Ureter (tissue), 1 donor: ENCODE data around the gene HMCN1. TPM values are rescaled to one million over a fixed set of nuclear protein-coding genes. Genes with fewer than 3 reads are reported as not detected.
"Not testable (repeated sequence)": the region's sequence is repeated elsewhere in the genome, so short reads cannot be mapped to it uniquely, and the experiment has no call there.

Source experiments
- DNase-seq: peaks from one replicate; pipeline ENCODE4 v3.0.0-alpha.2; 2020; ENCODE audit warnings: low spot score
- total RNA-seq: library from RNA; stranded (reverse); gene quantifications from one replicate; pipeline ENCODE4 v1.2.4, GENCODE V29; 2023
- donor health status: DM: yes; HTN: yes; CAD: no.

The HMCN1 gene
- total RNA-seq, 1 donor from 2014 or later = 4.7 TPM

DNA sequence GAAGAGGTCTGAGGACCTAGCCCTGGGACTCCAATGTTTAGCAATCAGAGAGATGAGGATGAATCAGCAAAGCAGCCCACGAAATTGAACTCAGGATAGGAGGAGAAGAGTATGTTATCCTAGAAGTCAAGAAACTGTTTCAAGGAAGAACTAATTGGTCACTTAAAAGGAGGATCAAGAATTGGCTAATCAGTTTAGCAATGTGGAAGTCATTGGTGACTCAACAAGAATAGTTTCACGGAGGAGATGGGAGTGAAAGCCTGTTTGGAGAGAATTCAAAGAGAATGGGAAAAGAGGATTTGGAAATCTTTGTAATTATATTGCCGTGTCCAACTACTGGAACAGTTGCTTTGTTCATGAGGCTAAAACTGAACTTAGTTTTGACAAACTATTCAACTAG, 7.4 kb downstream of the HMCN1 start:
- DNase-seq = no peak

DNA sequence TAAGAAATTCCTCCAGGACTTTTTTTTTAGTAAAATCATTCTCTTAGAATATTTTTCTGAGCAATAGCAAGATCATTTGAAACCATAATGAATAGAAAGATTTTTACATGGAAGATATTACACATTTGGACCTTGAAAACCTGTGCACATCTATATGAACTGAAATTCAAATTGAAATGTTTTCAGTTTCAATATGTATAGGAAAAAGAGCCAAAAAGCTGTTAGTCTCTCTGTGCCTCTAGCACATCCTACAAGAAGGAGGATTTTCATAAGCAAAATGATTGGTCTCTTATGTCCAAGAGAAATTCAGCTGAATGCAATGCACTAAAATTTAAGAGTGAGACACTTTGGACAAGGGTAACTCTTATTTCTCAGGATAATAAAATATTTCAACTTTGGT, 8.2 kb downstream of the HMCN1 start:
- no peak for DNase-seq

DNA sequence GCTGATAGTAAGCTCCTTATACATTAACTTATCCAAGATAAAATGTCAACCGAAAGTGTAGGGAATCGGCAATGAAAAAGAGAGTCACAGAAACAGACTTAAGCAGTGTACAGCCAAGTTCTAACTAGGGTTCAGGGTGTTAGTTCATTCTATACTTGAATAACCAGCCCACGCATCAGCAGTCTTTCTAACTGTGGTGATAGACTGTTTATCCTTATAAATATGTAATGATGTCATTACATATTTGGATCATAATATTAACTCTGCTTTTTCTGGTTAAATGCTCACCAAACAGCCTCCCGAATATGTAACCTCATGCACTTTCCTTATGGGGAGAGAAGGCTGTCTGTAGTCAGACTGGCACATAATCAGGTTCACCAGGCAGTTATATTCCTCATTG, 11.0 kb downstream of the HMCN1 start:
- DNase-seq = no peak

DNA sequence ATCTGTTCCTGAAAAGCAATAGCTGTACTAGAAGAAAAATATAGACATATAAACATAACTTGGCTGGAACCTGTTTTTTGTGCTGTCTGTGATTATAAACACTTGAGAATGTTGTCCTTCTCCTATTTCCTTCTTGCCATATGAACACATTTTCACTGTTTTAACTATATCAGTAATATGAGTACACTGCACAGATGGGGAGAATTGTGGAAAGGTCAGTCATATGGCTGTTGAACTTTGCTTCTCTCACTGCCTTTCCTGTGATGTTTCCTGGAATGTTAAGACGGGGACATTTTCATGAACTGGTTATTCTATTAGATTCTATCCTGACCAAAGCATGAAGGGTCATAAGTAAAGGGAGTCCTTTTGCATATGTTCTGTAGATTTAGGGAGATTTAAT, 24.9 kb downstream of the HMCN1 start:
- no peak for DNase-seq

DNA sequence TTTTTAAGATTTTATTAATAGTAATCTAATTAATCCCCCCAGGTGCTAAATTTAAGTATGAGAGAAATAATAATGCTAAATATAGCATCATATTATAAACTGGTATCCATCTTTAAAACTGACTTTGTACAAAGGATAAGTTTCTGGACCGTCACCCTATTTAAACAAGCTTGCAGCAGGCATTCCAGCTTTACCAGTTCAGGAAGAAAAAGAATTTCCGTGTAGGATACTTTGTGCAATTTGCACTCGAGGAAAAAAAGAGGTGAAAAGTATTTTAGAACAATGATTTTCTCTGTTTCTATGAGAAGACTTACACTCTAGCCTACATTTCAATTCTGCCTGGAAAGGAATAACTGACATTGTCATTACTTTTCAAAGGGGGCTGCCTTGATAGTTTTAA, 27.6 kb downstream of the HMCN1 start:
- DNase-seq = no peak

DNA sequence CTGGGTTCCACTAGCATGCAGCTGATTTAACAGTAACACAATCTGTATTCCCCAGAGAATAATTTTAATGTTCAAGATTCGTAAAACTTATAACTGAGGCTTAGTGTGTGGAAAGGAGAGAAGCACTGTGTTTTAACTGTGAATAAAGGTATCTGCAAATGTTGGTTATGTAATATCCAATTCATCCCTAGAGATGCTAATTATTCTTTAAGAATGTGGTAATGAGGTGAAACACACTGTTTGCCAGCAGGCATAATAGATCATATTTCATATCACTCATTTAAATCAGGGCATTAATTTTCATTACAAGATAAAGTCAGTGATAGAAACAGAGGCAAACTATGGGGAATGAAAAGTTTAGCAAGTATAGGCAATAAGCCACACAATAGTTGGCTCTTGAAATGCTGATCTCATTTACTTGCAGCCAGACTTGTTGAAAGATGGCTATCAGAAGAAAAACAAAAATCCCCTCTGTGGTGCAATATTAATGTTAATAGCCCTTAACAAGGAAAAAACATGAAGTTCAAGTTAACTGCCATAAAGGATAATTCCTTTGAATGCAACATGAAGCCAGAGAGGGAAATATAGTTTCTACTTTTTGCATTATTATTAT, 33.4 kb downstream of the HMCN1 start:
- no peak for DNase-seq

DNA sequence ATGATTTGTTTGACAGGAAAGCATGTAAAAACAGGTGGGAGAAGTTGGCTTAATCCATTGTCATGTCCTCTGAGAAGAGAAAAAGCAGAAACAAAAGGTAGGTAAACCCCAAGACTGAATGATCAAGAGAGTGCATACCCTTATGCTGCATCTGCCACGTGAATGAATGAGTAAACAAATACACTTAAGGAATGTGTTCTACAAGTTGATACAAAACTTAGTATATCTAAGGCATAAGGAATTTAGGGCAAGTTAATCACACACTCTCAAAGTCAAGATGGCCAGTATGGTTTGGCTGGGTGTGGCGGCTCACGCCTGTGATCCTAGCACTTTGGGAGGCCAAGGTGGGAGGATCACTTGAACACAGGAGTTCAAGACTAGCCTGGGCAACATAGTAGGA, 34.2 kb downstream of the HMCN1 start:
- DNase-seq = no peak

DNA sequence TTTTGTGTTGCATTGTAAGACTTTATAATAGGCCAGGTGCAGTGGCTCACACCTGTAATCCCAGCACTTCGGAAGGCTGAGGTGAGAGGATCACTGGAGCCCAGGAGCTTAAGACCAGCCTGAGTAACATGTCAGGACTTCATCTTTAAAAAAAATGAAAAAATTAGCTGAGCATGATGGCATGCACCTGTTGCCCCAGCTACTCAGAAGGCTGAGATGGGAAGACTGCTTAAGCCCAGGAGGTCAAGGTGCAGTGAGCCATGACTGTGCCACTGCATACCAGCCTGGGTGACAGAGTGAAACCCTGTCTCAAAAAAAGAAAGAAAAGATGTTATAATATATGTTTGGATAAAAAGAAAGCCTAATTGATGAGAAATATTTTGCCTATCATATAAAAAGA, 34.9 kb downstream of the HMCN1 start:
- no peak for DNase-seq

DNA sequence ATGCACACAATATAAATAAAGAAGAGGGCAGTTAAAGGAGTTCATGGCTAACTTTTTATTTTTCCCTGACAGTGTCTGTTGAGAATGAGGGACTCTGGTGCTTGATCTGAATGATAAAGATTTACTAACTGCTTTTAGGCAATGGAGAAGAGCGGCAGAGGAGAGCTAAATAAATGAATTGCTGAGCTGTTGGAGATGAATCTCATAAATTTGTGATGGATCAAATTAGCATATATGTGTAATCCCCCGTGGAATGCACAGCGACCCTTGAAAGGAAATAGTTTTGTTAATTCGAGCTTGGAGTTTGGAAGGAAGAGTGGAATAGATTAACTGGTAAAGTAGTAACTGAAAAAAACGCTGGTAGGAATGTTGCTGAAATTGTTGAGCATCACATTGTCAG, 40.2 kb downstream of the HMCN1 start:
- DNase-seq = no peak

DNA sequence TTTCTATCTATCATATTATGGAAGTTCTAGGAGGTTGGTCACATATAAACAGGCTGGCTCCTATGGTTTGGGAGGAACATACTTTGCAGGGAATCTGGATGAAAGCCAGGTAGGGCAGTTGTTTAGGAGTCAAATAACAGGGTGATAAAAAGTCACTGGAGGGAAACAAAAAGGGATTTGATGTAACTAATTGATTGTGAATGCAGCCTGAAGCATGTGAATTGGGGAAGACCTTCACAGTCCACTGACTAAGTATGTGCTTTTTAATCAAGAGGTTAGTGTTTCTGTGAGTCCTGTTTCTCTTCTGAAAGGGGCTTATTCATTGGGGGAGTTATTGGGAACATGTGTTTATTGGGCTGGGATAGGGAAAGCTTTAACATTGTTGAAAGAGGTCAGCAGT, 41.3 kb downstream of the HMCN1 start:
- DNase-seq = no peak

DNA sequence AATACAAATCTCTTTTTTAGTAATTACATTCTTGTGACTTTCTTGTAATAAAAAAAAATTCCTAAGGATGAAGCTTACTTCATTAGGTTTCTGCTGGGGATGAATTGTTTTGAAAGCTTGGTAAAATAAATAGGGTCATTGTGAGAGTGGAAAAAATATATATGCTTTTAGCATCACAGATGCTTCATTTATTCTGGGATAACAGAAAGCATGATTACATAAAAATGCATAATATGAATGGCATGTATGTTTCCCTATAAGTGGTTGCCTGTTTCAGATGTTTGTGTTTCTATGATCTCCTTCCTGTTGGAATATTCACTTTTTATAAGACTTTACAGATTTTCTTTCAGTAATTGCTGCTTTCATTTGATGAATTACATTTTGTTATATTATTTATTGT, 42.3 kb downstream of the HMCN1 start:
- DNase-seq = no peak

DNA sequence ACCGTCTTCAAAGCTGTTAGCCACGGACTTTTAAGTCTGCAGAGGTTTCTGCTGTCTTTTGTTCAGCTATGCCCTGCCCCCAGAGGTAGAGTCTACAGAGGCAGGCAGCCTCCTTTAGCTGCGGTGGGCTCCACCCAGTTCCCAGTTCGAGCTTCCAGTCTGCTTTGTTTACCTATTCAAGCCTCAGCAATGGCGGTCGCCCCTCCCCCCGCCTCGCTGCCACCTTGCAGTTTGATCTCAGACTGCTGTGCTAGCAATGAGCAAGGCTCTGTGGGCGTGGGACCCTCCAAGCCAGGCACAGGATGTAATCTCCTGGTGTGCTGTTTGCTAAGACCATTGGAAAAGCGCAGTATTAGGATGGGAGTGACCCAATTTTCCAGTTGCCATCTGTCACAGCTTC, 49.7 kb downstream of the HMCN1 start:
- DNase-seq = not testable (repeated sequence)

DNA sequence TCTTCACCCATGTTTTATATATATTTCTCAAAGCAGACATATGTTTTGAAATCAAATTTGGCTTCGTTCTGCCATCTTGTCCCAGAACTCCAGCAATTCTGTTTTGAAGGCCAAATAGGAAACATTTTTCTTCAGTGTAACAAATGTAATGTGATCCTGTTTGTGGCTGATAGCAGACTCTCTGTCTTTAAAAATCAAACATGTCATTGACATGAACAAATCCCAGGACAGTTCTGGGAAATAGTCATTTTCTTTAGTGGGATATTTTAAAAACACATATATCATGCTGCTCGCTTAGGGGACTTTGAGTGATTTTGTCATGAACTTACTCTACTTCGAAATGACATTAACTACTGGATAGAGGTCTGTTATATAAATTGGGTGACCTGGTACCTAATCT, 51.4 kb downstream of the HMCN1 start:
- no peak for DNase-seq

DNA sequence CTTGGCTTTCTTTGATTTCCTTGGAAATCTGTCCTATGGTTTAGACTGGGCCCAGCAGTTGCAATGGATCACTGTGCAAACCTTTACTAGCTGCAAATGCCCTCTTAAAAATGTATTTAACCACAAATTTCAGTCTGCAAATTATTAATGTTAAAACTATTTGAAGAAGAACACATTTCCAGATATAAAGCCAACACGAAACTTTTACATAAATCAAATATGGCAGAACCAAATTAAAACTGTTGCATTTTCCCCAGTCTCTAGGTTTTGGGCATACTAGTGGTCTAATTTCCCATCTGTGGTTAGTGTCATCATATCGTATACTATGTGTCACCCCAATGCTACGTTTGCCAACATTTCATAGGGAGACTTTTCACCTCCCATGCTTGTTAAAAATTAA, 52.3 kb downstream of the HMCN1 start:
- DNase-seq = no peak

DNA sequence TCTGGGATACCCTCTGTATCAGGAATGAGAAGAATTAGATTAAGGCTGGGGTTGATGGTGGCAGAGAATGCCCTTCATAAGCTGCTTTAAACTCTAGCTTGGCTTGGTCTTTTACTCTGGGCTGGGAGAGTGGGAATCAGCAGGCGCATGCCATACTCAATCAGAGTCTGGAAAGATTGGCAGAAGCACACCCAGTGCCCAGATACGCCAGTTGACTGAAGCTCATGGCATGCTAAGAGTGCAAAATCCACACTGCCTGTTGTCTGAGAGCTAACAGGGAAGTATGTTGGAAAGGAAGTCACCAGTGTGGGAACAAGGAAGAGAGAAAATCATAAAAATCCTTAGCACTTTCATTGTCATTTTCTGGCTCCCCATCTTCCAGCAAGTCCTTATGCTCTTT, 53.0 kb downstream of the HMCN1 start:
- DNase-seq = no peak

DNA sequence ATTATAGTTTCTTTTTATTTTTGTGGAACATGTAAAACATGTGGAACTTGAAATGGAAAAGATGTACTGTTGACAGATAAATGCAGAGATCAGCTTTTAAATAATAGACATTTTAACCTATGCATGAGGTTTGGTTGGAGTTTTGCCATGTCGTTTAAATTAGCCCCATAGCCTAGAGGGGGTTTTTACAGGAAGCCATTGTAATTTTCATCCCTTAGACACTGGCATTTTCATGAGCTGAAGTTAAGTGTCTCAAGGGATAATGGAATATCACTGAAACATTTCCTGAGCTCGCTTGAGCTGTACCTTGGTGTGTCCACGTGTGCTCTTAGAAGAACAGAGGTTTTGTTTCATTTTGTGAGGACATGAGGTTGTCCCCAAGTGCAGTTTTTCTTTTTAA, 54.2 kb downstream of the HMCN1 start:
- no peak for DNase-seq

DNA sequence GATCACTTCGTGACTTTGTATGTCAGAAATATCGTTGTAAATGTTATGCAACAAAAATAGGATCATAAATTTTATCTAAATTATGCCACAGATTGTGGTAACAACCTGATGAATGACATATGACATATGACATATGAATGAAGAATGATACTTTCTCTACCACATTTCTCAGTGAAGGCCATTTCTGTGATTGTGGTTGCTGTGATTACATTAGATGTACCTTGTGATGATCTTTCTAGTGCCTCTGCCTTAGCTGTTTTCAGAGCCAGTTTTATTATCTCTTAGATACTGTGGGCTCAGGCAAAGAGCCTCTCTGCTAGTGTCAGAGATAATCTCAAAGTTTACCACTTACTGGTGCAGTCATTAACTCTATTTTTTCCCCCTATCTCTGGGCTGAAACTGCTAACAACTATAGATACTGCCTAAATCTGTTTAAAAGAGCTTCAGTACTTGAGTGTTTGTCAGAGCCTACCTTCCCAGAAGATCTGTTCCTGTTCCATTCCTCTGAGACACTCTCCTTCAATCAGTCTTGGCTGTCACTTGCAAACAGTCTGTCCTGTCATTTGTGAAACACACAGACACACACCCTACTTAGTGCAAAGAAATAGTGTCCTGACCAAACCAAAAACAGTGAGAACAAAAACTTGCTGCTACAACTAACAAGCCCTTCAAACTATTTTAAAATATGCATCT, 55.5 kb downstream of the HMCN1 start:
- DNase-seq = no peak

DNA sequence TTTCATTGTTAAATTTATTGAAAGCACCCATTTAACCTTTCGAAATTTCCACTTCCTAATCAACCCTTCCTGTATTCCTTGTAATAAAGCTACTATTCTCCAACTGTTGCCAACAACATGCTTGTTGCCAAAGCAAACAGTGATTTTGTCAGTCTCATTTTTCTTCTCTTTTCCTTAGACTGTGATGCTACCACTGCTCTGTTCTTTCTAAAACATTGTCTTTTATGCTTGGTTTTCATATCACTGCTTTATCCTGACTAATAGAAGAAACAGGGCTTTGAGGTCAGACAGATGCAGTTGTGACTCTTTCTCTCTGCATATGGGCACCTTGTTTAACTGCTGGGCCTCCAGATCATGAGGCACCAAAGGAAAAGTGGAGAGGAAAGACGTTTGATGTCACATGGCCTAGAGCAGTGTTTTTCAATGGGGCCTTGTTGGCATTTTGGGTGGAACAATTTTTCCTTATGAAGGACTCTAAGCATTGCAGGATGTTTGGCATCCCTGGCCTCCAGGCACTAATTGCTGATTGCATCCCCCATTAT, 56.1 kb downstream of the HMCN1 start:
- DNase-seq = no peak

DNA sequence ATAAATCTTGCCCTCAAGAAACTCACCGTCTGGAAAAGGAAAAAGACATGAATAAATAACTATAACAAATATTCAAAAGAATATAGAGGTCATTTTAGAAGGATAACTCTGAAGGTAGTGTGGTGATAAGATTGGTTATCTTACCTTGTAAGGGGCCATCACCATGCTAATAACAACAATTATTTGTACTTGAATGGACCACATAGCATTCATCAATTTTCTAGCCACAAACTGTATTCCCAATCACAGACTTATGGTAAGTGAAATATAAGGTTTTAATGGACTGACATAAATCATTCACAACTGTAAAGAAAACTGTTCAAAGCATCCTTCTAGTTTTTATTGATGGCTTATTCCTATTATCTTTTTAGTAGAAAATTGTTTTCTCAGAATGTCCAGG, 57.8 kb downstream of the HMCN1 start:
- DNase-seq = no peak

DNA sequence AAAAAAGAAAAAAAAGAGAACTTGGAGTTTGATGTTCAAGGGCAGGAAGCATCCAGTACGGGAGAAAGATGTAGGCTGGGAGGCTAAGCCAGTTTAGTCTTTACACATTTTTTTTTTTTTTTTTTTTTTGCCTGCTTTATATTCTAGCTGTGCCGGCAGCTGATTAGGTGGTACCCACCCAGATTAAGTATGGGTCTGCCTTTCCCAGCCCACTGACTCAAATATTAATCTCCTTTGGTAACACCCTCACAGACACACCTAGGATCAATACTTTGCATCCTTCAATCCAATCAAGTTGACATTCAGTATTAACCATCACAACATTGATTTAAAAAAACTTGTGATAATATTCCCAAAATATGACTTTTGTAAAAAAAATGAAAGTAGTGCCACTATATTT, 60.3 kb downstream of the HMCN1 start:
- not testable (repeated sequence) for DNase-seq

DNA sequence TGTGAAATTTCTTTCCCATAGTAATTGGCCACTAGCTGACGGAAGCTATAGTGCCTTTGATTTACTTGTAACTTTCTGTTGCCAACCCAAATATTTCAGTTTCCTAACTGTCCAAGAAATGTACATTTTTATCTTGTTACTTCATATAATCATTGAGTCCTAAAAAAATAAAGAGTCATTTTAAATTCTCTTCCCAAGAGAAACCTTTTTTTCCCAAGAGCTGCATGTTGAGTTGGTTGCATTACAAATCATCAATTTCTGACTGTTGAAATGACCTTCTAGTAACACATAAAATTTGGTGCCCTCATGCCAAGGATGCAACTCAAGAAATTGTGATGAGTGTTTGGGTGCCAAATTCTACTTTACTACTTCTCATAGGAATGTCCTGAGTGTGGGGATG, 61.0 kb downstream of the HMCN1 start:
- DNase-seq = no peak

DNA sequence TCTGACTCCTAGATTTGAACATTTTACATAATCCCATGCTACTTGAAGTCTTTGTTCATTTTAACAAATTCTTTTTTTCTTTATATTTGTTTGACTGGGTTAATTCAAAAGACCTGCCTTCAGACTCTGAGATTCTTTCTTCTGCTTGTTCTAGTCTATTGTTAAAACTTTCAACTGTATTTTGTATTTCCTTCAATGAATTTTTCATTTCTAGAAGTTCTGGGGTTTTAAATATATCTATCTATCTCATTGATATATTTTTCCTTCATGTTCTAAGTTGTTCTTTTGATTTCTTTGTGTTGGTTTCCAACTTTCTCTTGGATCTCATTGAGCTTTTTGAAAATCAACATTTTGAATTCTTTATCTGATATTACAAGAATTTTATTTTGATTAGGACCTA, 64.3 kb downstream of the HMCN1 start:
- no peak for DNase-seq

DNA sequence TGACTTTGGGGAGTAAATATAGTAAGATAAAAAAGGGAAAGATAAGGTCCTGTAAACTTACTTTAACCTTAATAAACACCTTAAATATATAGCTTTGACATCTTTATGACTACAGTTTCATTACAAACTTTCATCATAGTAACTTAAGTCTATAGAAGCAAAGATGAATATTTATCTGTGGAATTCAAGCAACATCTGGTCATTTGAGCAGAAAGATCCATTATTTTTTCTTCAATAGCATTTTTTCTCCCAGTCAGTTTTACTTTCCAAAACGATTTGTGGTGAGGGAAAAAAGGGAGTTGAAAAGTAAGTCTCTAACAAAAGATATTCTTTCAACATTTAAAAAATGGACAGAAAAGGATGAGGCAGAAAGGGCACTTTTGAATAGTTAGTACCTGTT, 69.0 kb downstream of the HMCN1 start:
- DNase-seq = no peak

DNA sequence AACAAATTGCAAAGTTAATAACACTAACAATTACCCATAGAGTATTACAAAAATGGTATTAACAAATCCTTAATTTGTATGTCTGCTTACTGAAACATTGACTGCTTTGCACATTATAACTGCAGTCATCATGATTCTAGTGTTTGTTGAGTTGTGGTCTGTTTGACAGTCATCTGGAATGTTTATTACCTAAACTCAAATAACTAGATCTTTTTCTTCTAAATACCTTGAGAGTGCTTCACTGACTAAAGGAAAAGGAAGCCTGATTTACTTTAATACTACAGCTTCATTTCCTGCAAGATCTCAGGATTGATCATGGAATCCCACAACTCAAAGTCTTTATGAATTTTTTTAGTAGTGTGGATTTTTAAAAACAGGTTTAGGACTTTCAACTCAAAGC, 70.0 kb downstream of the HMCN1 start:
- no peak for DNase-seq
